ENCODE measurements around the gene NAV2.
A peak's percentile ranks its signal among the peaks of the same experiment; 100 is the strongest.

DNA sequence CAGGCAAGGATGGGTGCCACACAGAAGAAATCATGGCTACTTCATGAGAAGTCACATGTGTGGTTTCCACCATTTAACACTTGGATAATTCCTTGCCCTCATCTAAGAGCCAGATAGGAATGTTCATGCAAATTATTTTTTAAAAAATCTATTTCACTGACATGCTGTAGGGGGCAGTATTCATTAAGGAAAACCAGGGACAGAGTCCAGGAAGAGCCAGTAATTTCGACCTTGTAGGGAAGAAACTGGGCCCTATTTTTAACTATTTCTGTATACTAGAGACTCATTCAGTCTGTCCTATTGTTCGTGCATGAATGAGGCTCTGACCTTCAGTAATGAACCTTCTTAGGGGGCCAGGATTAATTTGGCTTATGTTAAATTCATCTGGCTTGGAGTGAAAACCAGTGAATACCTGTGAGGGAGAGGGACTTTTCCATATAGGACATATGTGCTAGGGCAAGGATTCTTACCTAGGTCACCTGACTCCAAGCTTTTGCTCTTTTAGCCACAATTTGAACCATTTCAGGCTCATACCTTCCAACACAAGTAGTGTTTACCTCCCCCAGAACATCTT, 192.7 kb downstream of the NAV2 start:
- TF ChIP-seq, protein P1, sequence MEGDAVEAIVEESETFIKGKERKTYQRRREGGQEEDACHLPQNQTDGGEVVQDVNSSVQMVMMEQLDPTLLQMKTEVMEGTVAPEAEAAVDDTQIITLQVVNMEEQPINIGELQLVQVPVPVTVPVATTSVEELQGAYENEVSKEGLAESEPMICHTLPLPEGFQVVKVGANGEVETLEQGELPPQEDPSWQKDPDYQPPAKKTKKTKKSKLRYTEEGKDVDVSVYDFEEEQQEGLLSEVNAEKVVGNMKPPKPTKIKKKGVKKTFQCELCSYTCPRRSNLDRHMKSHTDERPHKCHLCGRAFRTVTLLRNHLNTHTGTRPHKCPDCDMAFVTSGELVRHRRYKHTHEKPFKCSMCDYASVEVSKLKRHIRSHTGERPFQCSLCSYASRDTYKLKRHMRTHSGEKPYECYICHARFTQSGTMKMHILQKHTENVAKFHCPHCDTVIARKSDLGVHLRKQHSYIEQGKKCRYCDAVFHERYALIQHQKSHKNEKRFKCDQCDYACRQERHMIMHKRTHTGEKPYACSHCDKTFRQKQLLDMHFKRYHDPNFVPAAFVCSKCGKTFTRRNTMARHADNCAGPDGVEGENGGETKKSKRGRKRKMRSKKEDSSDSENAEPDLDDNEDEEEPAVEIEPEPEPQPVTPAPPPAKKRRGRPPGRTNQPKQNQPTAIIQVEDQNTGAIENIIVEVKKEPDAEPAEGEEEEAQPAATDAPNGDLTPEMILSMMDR (IDR thresholded peaks at IDR 0.05 in 8 of 11, conservative IDR thresholded peaks at IDR 0.05 in 3 of 11) = peak in 8 of 11 experiments; percentile 12 to 55 (median 38)
- TF ChIP-seq POLR2A (IDR thresholded peaks at IDR 0.05) (no peak), POLR2AphosphoS5 (IDR thresholded peaks at IDR 0.05) (no peak)
